Measurements from ENCODE around the gene LYPLAL1. TPM values are rescaled to one million over a fixed set of nuclear protein-coding genes. Genes with fewer than 3 reads are reported as not detected.
"Not testable (repeated sequence)": the region's sequence is repeated elsewhere in the genome, so short reads cannot be mapped to it uniquely, and the experiment has no call there.

LYPLAL1 gene
- total RNA-seq, 1 donor from 2014 or later = 15.8 TPM

DNA sequence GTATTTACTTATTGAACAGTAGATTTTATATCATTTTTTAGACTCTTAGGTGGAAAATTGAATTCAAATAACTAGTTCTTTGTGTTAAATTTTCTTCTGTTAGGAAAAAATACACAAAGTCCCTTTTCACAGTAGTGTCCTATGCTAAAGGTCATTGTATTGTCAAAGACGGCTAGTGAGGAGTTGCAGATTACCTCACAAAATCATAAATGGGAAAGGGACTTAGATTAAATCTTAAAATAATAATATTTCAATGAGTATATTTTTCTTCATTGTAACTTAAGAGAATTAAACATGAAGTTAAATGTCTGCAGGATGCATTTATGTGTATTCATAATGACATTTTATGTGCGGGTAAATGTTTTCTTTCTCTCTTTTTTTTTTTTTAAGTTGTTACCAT, 32.7 kb downstream of the LYPLAL1 start:
- intact Hi-C loops (cut with micrococcal nuclease) = no loop called here

DNA sequence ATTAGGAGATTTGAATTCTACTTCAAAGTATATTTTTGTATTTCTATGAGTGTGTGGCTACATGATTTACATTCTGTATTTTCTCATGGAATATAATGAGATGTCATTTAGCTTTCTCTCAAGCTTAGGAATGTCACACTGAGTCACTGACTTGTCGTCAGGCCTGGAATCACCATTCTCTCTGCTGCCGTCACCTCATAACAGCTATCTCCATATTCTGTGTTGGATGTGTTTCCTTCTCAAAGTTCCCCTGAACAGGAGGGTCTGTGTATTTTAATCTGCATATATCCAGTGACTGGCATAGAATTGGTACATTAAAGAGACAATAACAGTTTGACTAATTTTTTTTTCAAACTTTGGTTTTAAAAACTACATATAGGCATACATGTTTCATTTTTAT, 35.9 kb downstream of the LYPLAL1 start:
- intact Hi-C loops (cut with micrococcal nuclease) = no loop called here

DNA sequence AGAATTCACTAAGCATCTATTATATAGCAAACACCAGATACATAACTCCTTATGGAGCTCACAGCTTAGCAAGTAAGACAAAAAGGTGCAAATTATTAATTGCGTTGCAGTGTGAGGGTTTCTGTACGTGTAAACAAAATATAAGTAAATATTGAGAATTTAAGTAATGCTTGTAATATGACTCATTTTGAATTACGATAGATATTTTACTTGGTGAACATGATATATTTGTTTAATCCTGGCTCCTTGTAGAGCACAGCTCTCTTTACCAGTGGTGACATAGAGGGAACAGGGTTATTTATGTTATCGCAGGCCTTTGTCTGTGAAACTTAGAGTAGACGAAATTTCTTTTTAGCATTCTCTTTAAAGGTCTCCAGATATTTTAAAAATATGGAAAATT, 36.4 kb downstream of the LYPLAL1 start:
- intact Hi-C loops (cut with micrococcal nuclease) = no loop called here

DNA sequence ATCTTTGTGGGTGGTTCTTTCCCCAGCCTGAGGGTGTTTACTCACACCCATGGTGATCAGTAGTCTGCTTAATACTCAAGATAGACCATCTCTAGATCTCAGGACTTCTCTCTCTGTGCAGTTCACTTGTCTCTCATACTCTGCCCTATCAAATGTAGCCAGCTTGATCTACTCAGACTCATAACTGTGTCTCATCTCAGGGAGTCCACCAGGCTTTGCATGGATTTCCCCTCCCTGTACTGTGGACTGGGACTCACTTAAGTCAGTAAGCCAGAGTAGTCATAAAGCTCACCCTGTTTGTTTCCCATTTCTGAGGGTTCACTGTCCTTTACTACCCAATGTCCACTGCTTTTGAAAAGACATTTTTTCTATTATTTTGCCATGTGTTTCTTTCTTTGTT, 41.8 kb downstream of the LYPLAL1 start:
- intact Hi-C loops (cut with micrococcal nuclease) = no loop called here

DNA sequence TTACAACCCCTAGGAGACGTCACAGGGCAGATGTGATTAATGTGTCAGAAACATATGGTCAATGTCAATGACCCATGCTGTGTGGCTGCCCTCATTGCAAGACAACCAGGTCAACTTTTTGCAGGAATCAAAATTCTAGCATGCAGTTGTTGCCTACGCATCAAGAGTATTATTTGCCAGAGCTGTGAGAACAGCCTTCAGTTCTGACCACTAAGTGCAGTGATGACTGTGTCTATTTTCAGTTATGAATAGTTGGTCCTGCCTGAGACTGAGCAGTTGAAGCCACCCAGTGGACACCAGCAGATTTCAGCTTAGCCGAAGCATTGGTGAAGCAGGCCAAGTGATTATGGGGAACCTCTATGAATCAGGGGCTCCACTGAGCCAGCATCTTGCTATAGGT, 47.3 kb downstream of the LYPLAL1 start:
- intact Hi-C loops (cut with micrococcal nuclease) = no loop called here

DNA sequence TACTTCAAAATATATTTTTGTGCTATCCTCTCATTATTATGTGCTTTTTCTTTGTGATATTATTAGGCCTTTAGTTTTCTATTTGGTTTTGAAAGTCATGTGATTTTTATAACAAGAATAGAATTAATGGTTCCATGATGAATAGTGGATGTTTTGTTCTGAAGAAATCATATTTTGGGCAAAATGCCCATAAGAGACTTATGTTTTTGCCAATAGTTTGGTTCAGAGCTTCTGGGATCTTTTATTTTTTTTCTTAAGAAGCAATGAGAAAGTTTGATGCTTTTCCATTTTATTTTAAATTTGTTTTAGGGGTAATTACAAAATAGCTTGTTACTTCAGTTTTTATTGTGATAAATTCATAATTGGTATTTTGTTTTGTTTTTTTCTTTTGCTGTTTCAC, 49.8 kb downstream of the LYPLAL1 start:
- intact Hi-C loops (cut with micrococcal nuclease) = no loop called here

DNA sequence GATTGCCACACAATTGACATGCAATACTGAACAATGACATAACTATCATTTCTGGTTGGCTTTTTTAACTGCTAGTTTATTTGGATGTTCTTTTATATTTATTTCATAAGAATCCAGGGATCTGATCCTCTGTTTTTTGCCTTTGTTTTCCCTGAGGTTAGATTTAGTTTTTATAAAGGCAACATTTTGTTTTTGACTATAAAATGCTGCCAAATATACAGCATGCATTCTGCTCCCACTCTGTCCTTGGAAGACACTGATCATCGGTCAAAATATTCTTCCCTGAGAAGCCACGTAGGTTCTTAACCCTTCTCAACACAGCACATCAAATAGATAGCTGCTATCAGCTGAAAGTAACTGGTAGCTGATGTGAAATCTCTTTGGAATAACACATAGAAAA, 52.5 kb downstream of the LYPLAL1 start:
- intact Hi-C loops (cut with micrococcal nuclease) = no loop called here

DNA sequence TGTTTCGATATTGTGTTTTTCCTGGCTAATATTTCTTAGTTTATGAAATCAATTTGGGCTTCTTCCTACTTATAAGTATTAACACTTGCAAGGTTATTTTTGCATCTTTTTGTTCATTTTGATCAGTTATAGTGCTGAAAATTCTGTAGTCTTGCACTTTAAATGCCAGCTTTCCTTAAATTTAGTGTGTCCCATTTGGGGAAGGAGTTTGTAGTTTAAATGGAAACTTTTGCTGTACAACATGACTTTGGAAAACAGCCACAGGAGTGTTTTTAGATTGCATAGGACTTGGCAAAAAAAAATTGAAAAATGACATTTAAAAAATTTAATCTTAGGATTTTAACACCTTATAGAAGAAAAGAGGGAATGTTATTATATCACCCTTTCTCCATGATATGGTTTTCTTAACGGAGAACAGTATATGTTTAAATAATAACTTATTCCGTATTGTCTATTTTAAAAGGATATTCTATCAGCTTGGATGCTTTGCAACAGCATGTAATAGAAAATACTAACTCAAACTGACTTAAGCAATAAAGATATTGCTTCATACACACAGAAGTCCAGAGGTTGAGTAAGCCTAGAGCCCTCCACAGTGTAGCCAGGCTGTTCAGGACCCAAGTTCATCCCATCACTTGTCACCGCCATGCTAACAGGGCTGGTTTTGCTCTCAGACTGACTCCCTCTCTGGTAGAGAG, 53.8 kb downstream of the LYPLAL1 start:
- intact Hi-C loops (cut with micrococcal nuclease) = no loop called here

DNA sequence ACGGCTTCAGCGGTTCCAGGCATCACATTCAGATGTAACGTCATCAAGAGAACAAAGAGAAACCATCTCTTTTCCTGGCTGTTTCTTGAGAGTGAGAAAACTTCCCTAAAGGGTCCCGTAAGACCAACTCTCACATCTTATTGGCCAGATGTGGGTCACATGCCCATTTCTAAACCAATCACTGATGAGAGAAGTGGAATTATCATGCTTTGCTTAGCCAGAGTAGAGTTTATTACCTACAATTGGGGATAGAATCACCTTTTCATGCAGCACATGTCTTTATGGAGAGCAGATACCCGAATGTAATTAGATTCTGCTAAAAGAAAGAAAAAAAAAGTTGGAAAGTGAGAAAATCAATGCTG, 54.4 kb downstream of the LYPLAL1 start:
- intact Hi-C loops (cut with micrococcal nuclease) = no loop called here

DNA sequence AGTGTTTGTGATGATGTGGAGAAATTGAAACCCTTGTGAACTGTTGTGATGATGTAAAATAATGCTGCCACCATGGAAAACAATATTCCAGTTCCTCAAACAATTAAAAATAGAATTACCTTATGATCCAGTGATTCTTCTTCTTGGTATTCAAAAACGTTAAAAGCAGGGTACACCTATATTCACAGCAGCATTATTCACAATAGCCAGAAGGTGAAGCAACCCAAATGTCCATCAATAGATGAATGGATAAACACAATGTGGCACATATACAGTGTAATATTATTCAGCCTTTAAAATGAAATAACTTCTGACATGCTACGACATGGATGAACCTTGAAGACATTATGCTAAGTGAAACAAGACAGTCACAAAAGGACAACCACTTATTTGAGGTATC, 59.2 kb downstream of the LYPLAL1 start:
- intact Hi-C loops (cut with micrococcal nuclease) = no loop called here

DNA sequence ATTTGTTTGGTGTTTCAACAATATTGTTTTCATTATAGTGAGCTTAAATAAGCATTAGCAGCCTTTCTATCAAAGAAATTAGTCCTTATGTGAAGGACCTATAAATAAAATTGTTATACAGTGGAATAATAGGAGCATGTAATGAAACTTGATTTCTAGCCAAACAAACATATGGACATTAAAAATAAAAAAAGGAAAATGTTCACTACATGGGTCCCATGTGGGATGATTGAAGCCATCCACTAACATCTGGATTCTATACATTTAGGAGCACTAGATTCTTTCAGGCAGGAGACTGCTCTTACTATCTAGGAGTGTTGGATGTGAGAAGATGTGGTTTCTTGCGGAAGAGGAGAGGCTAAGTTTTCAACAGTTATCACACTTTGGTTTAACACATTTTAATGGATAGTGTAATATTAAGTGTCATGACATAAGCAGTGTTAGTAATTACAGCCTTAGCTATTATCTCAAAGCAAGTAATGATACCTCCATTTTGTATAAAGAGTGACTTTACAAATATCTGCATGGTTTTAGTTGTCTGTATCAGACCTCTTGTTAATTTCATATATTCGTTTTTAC, 62.3 kb downstream of the LYPLAL1 start:
- intact Hi-C loops (cut with micrococcal nuclease) = no loop called here

DNA sequence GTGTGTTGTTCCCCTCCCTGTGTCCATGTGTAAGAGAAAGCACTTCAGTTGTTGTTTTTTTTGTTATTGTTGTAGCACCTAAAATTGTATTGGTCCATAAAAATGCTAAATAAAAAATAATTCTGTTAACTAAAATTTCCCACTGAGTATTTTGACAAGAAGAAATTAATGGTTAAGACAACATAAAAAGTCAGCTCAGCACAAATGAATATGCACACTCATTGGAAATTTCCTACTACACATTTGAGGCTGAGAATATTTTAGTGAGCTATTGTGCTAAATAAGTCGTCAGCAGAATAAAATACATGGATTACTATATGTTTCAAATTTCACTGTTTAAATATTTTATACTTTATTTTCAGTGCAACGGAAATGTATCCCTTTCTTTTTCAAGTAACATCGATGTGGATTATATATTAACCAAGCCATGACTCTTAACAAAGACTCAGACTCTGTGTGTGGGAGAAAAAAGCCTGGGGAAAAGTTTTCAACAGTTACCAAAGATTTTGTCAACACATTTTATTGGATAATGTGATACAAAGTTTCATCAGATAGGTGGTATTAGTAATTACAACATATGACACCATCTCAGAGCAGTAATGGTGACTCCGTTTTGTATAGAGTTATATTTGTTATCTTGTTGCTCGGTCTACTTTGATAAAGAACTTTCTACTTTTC, 63.4 kb downstream of the LYPLAL1 start:
- intact Hi-C loops (cut with micrococcal nuclease) = no loop called here

DNA sequence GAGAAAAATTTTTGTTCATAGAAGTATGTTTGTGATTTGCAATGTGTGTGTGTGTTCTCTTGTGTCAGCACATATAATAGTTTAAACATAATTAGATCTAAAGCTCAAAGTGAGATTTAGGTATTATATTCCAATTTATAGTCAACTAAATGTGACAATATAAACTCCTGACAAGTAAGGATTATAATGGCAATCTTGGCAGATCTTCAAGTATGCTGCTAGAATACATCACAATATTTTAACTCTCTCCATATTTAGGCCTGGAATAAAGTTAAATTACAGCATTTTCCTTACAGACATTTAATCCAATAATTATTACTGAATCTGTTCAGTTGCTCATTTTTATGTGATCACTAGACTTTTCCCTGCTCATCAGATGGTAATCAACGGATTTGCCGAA, 65.8 kb downstream of the LYPLAL1 start:
- intact Hi-C loops (cut with micrococcal nuclease) = no loop called here

DNA sequence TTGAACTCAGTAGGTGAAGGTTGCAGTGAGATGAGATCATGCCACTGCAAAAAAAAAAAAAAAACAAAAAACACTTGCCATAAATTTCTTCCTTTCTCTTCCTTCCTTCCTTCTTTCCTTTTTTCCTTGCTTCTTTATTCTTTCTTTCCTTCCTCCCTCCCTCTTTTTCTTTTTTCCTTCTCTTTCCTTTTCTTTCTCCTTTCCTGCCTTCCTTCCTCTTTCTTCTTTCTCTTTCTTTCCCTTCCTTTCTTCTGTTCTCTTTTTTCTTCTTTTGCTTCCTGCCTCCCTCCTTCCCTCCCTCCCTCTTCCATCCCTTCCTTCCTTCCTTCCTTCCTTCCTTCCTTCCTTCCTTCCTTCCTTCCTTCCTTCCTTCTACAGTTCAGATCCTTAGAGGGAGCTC, 71.2 kb downstream of the LYPLAL1 start:
- intact Hi-C loops (cut with micrococcal nuclease) = no loop called here

DNA sequence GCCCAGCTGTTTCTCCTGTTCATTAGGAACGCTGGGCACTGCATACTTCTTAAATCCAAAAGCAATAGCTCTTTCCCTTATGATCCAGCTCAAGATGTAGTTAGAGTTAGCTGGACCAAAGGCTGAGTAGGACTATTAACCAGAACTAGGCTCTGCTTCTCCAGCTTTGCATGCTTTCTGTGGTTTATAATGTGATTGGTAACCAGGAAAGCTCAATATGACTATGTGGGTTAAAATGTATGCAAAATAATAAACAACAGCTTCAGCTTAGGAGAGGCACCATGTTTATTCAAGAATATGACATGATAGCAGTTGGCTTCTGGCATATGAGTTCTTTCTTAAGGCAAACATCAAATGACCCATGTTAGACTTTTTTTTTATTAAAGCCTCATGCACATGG, 73.8 kb downstream of the LYPLAL1 start:
- intact Hi-C loops (cut with micrococcal nuclease) = no loop called here

DNA sequence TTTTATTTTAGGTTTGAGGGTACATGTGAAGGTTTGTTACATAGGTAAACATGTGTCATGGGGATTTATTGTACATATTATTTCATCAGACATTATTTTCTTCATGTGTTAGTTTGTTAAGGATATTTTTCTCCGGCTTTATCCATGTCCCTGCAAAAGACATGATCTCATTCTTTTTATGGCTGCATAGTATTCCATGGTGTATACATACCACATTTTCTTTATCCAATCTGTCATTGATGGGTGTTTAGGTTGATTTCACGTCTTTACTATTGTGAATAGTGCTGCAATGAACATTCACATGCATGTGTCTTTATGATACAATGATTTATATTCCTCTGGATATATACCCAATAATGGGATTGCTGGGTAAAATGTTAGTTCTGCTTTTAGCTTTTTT, 76.8 kb downstream of the LYPLAL1 start:
- intact Hi-C loops (cut with micrococcal nuclease) = not testable (repeated sequence)

DNA sequence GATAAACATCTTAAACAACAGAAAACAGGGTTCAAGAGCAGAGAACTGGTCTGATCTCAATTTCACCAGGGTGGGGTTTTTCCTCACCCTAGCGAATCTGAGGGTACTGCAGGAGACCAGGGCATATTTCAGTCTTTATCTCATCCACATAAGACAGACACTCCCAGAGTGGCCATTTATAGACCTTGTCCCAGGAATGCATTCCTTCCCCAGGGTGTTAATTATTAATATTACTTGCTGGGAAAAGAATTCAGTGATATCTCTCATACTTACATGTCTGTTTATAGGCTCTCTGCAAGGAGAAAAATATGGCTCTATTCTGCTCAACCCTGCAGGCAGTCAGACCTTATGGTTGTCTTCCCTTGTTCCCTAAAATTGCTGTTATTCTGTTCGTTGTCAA, 84.1 kb downstream of the LYPLAL1 start:
- intact Hi-C loops (cut with micrococcal nuclease) = no loop called here

DNA sequence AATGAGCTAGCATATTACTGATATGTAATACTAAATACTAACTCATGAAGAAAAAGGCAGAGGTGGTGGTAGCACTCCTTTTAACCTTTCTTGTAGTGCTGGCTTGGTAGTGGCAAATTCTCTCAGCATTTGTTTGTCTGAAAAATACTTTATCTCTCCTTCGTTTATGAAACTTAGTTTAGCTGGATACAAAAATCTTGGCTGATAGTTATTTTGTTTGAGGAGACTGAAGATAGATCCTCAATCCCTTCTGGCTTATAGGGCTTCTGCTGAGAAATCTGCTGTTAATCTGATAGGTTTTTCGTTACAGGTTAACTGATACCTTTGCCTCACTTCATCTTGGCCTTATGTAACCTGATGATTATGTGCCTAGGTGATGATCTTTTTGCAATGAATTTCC, 87.8 kb downstream of the LYPLAL1 start:
- intact Hi-C loops (cut with micrococcal nuclease) = no loop called here
